HK-2 (cell line): ENCODE data around the gene SPEG.
"Not testable (repeated sequence)": the region's sequence is repeated elsewhere in the genome, so short reads cannot be mapped to it uniquely, and the experiment has no call there.

Source experiments
- DNase-seq: peaks from one replicate; pipeline ENCODE4 v3.0.0-alpha.2; 2018; ENCODE audit not compliant: unreplicated experiment

The SPEG gene

DNA sequence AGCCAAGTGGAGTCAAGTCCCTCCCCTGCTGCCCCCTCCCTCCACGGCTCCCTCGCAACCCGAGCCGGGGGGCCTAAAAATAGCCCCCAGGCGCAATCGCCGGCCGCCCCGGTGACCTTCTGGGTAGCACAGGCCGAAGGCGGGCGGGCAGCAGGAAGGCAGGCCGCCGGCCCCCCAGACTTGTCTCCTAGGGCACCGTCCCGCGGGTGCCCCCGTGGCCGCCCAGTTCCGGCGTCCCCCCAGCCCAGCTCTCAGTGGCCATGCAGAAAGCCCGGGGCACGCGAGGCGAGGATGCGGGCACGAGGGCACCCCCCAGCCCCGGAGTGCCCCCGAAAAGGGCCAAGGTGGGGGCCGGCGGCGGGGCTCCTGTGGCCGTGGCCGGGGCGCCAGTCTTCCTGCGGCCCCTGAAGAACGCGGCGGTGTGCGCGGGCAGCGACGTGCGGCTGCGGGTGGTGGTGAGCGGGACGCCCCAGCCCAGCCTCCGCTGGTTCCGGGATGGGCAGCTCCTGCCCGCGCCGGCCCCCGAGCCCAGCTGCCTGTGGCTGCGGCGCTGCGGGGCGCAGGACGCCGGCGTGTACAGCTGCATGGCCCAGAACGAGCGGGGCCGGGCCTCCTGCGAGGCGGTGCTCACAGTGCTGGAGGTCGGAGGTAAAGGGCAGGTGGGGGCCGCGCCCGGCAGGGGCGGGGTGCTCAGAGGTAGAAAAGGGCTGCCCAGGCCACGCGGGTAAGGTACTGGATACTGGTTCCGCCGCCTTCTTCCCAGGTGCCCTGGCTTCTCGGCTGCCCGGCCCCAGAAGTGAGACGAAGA is at the start of gene SPEG:
Gene SPEG, plus strand, starts transcription at position 126 of the 808 bp plus-strand sequence. Its CDS starts 135 bp downstream, at position 261.
- no peak for DNase-seq

DNA sequence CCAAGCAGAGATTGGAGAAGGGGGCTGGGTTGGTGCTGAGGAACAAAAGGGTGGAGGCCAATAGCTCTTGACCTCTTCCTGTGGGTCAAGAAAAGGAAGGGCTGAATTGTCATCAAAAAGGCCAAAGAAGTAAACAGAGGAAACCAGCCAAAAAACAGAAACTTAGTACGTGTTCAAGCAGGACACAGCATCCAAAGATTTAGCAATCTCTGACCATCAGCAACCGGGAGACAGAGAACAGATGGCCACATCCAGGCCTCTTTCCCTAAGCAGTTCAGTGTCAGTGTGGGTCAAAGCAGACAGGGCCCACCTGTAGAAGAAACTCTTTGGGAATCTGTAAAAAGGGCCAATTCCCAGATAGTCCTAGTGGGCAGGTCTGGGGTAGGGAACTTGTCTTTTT is 49.8 kb upstream of the SPEG start:
- no peak for DNase-seq

DNA sequence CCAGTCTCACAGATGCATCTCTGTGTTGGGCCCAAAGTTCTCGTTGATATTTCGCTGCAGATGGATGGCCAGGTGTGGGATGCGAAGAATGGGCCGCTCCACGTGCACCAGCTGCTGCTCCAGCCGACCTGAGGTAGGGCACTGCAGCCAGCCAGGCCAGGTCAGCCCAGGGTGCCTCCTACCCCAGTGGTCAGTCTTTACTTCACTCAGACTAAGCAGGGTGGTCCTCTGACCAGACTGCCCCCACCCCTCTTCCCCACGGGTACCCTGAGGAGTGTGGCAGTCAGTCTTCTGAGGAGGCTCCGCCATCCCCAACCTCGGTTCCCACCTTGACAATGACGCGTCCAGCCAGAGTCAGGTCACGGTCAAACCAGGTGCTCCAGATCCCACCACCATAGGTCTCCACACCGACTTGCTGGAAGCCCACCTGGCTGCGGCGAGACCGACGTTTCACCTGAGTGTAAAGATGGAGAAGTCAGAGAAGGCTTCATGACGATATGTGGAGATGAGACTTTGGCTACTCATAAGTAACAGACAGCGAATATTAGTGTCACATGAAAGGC is 48.6 kb upstream of the SPEG start:
- DNase-seq, result no peak

DNA sequence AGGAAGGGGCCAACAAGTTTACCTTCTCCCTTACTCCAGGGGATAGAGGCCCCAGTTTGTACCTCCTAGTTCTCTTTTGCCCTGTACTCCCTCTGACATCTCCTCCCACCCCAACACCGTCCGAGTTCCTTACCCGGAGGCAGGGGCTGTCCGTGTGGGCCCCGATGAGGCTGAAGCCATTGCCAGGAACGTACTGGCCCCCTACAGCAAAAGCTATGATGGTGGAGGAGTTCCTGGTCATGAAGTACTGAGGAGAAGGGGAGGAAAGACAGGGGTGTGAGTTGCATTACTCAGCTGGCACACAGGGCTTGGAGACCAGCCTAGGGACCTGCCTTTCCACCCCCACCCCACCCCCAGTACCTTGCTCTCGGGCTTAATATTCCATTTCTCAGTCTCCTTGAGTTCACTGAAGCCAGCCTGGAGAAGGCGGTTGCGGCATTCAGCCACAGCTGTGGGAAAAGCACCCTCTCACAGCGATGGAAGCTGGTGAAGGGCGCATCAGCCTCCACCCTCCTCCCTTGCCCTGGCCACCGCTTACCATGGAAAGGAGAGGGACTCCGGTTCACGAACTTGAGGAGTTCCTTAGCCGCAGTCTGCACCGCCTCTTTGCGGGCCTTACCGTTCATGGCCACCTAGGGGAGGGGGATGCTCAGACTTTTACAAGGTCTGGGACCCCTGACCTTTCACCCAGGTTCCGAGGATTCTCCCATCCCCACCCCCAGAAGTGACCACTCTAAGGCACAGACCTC is 47.9 kb upstream of the SPEG start:
- DNase-seq, result no peak

- peak; percentile 97 for DNase-seq
Observed at GRCh38 chr2:219387306-219388120, 47.1 kb upstream of the SPEG start, which contains the start of gene DNPEP. DNPEP (minus strand) TSS chr2:219387912; CDS start chr2:219387794, 118 bp downstream.

- peak; percentile 99 for DNase-seq
Observed at GRCh38 chr2:219388121-219388906, 46.3 kb upstream of the SPEG start.

DNA sequence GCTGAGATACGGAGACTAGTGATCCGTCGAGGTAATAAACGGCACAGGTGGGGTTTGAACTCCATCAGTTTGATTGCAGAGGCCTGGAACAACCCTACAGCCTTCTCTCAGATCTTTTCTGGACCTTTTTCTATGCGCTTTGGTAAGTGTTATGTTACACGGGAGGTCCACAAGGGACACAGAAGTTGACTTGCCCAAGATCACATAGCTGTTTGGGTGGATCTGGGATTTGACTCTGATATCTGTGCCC is 45.8 kb upstream of the SPEG start:
- no peak for DNase-seq

DNA sequence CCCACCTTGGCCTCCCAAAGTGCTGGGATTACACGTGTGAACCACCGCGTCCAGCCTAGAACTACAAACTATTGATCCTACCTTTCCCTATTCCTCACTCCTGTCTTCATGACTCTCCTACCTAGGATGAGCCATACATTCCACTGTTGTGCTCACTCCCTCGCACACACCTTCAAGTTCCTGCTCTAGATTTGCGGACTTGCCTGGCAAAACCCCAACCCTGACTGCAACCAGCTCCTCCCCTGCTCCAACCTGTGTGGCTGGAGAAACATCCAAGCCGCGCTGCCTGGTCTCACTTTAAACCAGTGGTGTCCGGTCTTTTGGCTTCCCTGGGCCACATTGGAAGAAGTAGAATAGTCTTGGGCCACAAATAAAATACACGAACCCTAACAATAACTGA is 41.9 kb upstream of the SPEG start:
- no peak for DNase-seq

DNA sequence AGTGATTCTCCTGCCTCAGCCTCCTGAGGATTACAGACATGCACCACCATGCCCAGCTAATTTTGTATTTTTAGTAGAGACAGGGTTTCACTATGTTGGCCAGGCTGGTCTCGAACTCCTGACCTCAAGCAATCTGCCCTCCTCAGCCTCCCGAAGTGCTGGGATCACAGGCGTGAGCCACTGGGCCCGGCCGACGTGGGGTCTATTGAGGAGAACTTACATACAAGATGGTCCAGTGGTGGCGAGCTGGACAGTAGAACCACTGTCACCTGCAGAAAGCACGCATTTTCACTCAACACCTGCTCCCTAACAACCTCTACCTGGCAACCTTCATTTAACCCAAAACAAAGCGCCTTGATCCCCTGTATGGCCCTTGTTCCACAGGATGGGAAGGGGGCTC is 39.6 kb upstream of the SPEG start:
- DNase-seq, result not testable (repeated sequence)

DNA sequence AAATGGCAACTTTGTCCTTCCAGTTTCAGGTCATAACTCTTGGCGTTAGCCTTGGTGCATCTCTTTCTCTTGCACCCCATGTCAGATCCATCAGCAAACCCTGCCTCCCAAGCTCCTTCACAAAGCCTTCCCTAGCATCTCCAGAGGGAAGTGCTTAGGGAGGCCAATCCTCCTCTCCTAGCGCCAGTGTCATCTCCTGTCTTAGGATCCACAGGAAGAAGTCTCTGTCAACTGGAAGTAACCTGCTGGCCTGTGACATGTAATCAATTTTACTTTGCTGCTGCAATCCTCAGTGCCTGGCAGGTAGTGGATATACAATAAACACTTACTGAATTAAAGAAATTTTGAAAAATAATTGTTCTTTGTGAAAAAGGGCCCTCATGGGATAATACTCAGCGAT is 39.0 kb upstream of the SPEG start:
- no peak for DNase-seq

DNA sequence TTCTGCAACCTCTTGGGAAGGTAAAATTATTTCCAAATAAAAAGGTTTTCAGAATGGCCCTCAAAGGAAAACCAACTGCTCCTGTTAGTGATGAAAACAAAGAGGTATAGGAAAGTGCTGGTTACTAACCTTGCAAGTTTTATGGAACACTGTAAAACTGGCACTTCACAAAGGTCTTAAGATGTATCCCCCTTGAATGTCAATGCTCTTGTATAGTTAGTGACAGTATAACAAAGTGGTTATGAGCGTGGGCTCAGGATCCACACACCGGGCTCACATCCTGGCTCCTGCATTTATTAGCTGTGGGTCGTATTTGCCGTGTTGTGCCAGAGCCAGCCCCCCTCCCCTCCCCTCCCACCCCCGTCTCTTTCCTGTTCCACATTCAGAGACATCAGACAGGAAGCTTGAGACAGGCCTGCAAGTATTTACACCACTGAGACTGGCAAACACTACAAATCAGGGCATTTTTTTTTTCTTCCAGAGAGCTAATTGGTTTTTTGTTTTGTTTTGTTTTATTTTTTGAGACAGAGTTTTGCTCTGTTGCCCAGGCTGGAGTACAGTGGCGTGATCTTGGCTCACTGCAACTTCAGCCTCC is 37.7 kb upstream of the SPEG start:
- no peak for DNase-seq

DNA sequence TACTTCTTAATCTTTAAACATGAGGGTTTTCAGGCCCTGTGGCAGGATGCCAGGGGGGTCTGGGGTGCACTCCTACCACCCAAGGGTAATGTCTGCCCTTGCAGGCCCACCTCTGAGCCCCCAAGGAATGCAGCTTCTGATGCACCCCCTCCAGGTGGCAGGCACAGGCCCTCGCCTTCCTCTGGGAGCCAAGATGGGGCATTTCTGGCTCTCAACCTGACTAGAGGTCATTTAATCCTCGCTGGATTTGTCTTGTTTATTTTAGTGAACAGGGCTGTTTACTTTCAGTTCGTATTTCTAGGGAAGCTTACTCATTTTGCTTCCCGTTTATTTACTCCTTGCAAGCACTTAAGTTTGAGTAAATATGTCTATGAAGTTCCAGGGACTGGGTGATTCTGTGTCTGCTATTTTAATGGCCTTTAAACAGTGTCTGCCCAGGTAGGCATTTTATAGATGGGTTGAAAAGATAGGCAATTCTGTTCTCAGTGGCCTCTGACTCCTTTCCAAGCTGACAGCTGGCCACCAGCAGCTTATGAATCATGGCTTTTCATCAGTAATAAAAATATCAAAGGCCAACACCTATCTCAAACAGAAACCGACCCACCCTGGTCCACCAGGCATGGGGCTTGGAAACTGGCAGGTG is 35.8 kb upstream of the SPEG start:
- DNase-seq, result no peak

DNA sequence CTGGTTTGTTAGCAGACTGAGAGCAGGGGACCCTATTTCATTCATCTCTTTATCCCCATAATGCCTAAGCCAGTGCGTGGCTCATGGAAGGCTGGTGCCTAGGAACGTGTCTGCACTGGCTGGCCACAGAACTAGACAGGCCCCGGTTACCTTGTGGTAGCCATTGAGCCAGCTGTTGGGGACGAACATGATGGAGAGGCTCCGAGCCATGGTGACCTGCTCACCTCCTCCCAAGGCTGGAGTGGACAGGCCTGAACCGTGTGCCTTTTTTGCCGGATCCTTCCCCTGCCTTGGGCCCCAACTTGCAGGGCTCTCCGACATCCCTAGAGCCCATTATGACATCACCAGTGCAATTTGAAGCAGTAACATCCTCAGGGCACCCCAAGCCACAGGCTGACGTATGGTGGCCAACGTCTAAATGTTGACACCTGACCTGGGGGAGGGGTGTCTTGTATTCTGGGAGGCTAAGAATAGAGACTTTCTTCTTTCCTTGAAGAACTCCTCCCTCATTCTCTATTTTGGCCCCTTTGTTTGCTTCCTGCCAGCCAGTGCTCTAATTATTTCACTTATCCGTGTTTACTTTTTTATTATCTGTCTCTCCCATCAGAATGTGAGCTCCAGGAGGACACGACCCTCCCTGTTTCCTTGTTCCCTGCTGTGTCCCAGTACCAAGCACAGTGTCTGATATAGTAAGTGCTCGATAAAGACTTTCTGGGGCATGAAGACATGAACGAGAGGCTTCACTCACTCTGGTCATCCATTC is 34.7 kb upstream of the SPEG start:
- DNase-seq, result no peak

DNA sequence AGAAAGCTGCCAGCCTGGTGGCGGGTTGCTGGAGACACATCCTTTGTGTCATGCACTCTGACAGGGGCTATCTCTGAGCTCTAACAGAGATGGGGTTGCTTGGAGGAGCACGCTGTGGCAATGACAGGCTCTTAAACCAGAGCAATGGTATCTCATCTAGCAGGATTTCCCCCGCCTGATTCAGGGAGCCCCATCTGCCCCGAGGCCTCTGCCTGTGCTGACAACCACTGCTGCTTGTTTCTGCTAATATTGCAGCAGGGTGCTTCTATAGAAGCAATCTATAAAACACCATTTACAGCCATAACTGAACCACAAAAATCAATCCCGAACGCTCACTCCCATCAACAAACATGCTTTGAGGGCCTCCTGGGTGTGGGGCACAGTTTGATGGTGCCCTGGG is 34.1 kb upstream of the SPEG start:
- no peak for DNase-seq

DNA sequence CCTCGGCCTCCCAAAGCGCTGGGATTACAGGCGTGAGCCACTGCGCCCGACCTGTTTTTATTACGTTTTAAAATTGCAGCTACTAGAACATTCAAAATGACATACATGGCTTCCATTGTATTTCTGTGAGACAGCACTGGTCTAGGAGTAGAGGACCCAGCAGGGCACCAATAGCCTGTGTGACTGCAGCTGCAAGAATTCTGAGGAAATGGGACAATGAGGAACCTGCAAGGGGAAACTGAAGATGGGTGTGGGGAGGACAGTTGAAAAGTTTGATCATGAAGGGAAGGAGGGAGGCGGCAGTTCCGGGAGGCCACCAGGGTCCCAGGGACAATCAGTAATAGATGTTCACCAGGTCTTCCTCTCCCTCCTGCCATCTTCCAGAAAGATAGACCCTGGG is 33.0 kb upstream of the SPEG start:
- no peak for DNase-seq

DNA sequence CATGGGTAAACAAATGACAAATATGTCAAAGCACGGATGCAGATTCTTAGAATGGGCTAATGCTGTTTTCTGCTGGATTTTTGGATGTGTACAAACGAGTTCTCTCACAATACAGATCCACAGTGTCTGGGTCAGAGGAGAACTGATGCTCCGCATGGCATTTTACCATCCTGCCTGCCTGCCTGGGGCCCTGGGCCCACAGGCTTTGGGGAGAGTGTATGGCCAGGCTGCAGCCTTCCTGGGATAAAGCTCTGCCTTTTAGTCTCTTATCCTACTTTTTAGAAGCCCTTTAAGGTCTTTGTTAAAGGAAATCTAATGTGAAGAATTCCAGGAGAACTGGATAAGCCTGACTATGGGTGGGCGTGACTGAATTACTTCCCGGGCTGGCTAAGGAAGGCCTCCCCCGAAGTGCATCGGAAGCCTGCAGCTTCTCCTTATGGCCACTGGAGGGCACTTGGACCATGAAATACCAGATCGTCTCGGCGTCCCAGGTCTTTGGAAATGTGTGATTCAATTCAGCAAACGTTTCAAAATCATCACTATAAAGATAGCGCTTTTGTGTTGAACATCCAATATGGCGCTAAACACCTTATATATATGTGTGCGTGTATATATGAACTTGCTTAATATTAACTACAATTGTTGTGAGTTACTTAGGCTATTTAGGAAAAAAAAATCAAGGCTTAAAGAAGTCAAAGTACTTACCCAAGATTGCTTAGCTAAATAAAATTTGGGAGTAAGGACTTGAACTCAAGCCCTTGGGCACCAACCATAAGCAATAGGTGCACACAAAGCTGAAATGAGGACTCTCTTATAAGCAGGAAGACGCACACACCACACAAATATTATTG is 31.8 kb upstream of the SPEG start:
- peak; percentile 67 for DNase-seq

DNA sequence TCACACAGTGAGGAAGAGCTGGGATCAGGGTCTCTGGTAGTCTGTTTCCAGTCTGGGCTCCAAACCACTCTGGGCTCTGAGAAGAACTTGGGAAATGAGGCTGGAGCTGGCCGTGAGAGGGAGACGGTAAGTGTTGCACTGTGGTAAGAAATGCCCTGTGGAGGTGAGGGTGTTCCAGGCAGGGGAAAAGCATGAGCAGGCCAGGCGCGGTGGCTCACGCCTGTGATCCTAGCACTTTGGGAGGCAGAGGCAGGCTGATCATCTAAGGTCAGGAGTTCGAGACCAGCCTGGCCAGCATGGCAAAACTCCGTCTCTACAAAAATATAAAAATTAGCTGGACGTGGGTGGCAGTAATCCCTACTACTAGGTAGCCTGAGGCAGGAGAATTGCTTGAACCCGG is 30.8 kb upstream of the SPEG start:
- DNase-seq, result no peak

DNA sequence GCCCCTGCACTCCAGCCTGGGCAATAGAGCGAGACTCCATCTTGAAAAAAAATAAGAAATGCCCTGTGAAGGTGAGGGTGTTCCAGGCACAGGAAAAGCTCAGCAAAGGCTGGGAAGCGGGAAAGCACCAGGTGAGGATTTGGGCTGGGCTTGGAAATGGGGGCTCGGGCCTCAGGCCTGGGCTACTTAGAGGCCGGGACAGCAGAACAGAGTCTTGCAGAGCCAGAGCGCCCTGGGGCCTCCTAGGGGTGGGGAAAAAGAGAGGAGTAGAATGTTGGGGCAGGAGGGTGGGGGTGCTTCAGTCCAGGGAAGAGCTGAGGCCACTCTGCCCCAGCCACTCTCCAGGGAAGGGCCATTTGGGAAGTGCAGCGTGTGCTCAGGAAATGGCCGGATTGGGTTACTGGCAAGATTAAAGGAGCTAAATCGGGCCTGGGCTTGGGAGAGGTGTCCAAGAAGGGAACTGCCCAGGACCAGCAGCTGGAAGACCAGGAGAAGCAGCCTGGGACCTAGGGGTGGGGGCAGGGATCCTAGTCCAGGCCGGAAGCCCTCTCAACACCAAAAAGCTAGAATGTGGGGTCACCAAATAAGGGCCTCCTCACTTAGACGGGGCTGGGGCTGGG is 30.2 kb upstream of the SPEG start:
- DNase-seq, result no peak
